Gastrocnemius medialis (tissue), 4 donors: Measurements from ENCODE around the gene STK17B. TPM values are rescaled to one million over a fixed set of nuclear protein-coding genes. Genes with fewer than 3 reads are reported as not detected.
A peak's percentile ranks its signal among the peaks of the same experiment; 100 is the strongest.

Experiments used
- ATAC-seq, 2 donors: fragments of 150-250 bp; one replicate each; pipeline ENCODE4 v1.9.1; 2016
- DNase-seq, 2 donors: peaks; one replicate each; pipeline ENCODE4 v3.0.0-alpha.2; 2019
- H3K27ac ChIP-seq, 4 donors: fragments of 200-600 bp; sonication (generic); 1 replicate in 1 of 4; 2 replicates in 3 of 4; pipeline ENCODE4 v1.5.1; 2016 to 2018; ENCODE audit warnings: mild to moderate bottlenecking in 2 of 4, moderate library complexity in 1 of 4
- H3K27me3 ChIP-seq, 3 donors: fragments of 200-600 bp; sonication (generic) in 2 of 3; 1 replicate in 1 of 3; 2 replicates in 2 of 3; pipeline versions ENCODE4 v1.5.1 to v1.6.0; 2016 to 2019; ENCODE audit warnings: mild to moderate bottlenecking in 1 of 3, moderate library complexity in 1 of 3
- H3K36me3 ChIP-seq, 2 donors: fragments of 200-600 bp; sonication (generic) in 1 of 2; one replicate each; pipeline ENCODE4 v1.5.1; 2017 to 2018
- H3K4me1 ChIP-seq, 2 donors: fragments of 200-600 bp; sonication (generic) in 1 of 2; one replicate each; pipeline ENCODE4 v1.5.1; 2016 to 2017; ENCODE audit warnings: mild to moderate bottlenecking in 2 of 2
- H3K4me3 ChIP-seq, 4 donors: fragments of 200-600 bp; sonication (generic) in 3 of 4; 1 replicate in 1 of 4; 2 replicates in 3 of 4; pipeline ENCODE4 v1.5.1; 2016 to 2019; ENCODE audit warnings: mild to moderate bottlenecking in 2 of 4
- H3K9me3 ChIP-seq, 3 donors: fragments of 200-600 bp; sonication (generic) in 2 of 3; 1 replicate in 1 of 3; 2 replicates in 2 of 3; pipeline ENCODE4 v1.5.1; 2016 to 2019
- POLR2A ChIP-seq, 2 donors: fragments of 450-650 bp; IDR thresholded peaks; one replicate each; pipeline ENCODE4 v1.6.1; 2017; ENCODE audit warnings: antibody characterized with exemption in 2 of 2, mild to moderate bottlenecking in 2 of 2, moderate library complexity in 2 of 2
- in situ Hi-C, 4 donors: fragments of 200-750 bp; cut with MboI; loops; one replicate each; pipeline versions ENCODE4 v1.15.0 to v1.8.0; 2017; ENCODE audit warnings: low sequenced_read_pairs in 4 of 4
- intact Hi-C: fragments of 100-400 bp; cut with DNase I; formaldehyde crosslinking; loops from one replicate; pipeline ENCODE4 v1.15.1; 2023; ENCODE audit warnings: low total_unique reads
- total RNA-seq, 4 donors: library from RNA; depleted of rRNA; stranded (reverse); fragments of >200 nt; gene quantifications; one replicate each; pipeline versions ENCODE4 v1.1.0 to v1.2.3, GENCODE V29; 2016
- TF ChIP-seq, protein P1 (sequence below), 5 experiments: fragments of 450-650 bp in 3 of 5; fragments of 200-600 bp in 2 of 5; sonication (generic) in 2 of 5; IDR thresholded peaks in 4 of 5; conservative IDR thresholded peaks in 1 of 5; 1 replicate in 4 of 5; 2 replicates in 1 of 5; pipeline ENCODE4 v1.5.1; 2016 to 2019; ENCODE audit warnings: antibody characterized with exemption in 5 of 5, mild to moderate bottlenecking in 3 of 5, moderate library complexity in 3 of 5

The STK17B gene
- total RNA-seq, 4 donors from 2014 or later = 4.4 to 11.5 (median 8.8) TPM

DNA sequence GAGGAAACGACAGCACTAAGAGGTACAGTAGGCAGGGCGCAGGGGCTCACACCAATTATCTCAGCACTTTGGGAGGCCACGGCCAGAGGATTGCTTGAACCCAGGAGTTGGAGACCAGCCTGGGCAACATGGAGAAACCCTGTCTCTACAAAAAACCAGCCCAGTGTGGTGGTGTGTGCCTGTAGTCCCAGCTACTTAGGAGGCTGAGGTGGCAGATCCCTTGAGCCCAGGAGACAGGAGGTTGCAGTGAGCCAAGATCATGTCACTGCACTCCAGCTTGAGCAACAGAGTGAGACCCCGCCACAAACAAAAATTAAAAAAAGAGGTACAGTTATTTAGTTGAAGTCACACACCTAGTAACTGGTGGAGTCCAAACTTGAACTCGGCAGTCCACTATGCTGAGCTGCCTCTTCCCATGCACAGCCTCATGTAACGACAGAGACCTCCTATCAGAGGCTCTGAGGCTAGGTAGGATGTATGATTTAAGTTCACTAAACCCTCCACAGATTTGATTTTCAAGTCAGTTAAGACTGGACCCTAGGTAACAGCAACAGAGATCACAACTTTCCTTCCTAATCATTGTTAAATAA lies 8.7 kb downstream of the STK17B start:
- no peak overlapping the region for H3K4me3 ChIP-seq

DNA sequence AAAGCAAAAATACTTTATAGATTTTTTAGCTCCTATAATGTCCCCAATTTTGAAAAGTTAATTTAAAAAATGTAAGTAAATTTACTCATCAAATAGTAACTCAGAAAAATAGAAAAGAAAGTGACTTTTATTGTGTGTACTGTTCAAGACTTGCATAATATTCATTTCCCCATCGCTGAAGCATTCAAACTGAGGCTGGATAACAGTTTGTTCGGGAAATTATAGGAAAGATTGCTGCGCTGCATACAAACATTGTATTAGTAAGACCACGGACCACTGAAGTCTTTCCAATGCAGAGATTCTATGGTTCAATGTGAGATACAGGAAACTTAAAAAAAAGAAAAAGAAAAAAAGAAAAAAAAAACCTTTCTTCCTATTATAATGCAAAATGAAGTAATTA lies 10.4 kb downstream of the STK17B start:
- Histone ChIP-seq H3K27me3 (no peaks in the 10 kb centered on the region), H3K9me3 (no peaks in the 10 kb centered on the region), H3K36me3 (no peaks in the 10 kb centered on the region), H3K4me1 (no peaks in the 10 kb centered on the region), H3K4me3 (no peak overlapping the region), H3K27ac (no peak overlapping the region)
- TF ChIP-seq, protein P1, sequence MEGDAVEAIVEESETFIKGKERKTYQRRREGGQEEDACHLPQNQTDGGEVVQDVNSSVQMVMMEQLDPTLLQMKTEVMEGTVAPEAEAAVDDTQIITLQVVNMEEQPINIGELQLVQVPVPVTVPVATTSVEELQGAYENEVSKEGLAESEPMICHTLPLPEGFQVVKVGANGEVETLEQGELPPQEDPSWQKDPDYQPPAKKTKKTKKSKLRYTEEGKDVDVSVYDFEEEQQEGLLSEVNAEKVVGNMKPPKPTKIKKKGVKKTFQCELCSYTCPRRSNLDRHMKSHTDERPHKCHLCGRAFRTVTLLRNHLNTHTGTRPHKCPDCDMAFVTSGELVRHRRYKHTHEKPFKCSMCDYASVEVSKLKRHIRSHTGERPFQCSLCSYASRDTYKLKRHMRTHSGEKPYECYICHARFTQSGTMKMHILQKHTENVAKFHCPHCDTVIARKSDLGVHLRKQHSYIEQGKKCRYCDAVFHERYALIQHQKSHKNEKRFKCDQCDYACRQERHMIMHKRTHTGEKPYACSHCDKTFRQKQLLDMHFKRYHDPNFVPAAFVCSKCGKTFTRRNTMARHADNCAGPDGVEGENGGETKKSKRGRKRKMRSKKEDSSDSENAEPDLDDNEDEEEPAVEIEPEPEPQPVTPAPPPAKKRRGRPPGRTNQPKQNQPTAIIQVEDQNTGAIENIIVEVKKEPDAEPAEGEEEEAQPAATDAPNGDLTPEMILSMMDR (IDR thresholded peaks at IDR 0.05 in 4 of 5, conservative IDR thresholded peaks at IDR 0.05 in 1 of 5) = no peak
- TF ChIP-seq POLR2A (IDR thresholded peaks at IDR 0.05) = no peak
- DNase-seq = no peak
- intact Hi-C loops (no loop called here), in situ Hi-C loops (loop anchor here in 1 of 4 donors (25.0 kb wide), 1 partner anchor 99 kb away; the partner anchor contains the start of gene DNAH7)
- ATAC-seq = no peak

More for the DNA sequence above, 8.7 kb downstream of the STK17B start:
- no peak overlapping the region for H3K27ac ChIP-seq
- intact Hi-C loops (no loop called here), in situ Hi-C loops (loop anchor here in 1 of 4 donors (25.0 kb wide), 1 partner anchor 100 kb away; the partner anchor contains the start of gene DNAH7)
- H3K9me3 ChIP-seq = no peaks in the 10 kb centered on the region
- no peaks in the 10 kb centered on the region for H3K4me1 ChIP-seq
- DNase-seq (no peak), ATAC-seq (no peak)
- TF ChIP-seq, protein P1 (IDR thresholded peaks at IDR 0.05 in 4 of 5, conservative IDR thresholded peaks at IDR 0.05 in 1 of 5) = no peak
- TF ChIP-seq POLR2A (IDR thresholded peaks at IDR 0.05) = no peak
- H3K36me3 ChIP-seq = no peaks in the 10 kb centered on the region
- H3K27me3 ChIP-seq = no peaks in the 10 kb centered on the region

DNA sequence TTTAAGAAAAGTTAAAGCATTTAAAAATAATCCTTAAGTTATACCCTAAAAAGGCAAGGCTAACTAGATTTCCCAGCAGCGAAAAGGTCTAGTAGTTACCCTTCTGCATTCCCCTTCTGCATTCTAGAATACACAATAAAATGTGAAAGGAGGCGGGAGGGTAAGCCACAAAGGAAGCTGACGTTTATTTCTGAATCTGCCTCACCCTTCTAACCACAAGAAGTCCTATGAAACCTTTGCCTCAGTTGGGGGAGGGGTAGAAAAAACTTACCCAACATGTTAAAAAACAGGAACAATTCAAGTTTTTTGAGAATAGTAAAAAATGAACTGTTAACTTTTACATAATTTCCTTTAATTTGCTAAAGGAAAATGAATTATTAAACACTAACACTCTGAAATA lies 11.3 kb downstream of the STK17B start:
- intact Hi-C loops (no loop called here), in situ Hi-C loops (loop anchor here in 1 of 4 donors (25.0 kb wide), 1 partner anchor 98 kb away; the partner anchor contains the start of gene DNAH7)
- Histone ChIP-seq H3K36me3 (no peaks in the 10 kb centered on the region), H3K4me1 (no peaks in the 10 kb centered on the region), H3K27ac (peak overlapping the region in 1 of 4 donors; percentile 23), H3K4me3 (no peak overlapping the region), H3K9me3 (no peaks in the 10 kb centered on the region), H3K27me3 (no peaks in the 10 kb centered on the region)
- TF ChIP-seq POLR2A (IDR thresholded peaks at IDR 0.05) = no peak
- TF ChIP-seq, protein P1 (IDR thresholded peaks at IDR 0.05 in 4 of 5, conservative IDR thresholded peaks at IDR 0.05 in 1 of 5) = no peak
- DNase-seq (peak in 1 of 2 donors; percentile 19), ATAC-seq (no peak)

DNA sequence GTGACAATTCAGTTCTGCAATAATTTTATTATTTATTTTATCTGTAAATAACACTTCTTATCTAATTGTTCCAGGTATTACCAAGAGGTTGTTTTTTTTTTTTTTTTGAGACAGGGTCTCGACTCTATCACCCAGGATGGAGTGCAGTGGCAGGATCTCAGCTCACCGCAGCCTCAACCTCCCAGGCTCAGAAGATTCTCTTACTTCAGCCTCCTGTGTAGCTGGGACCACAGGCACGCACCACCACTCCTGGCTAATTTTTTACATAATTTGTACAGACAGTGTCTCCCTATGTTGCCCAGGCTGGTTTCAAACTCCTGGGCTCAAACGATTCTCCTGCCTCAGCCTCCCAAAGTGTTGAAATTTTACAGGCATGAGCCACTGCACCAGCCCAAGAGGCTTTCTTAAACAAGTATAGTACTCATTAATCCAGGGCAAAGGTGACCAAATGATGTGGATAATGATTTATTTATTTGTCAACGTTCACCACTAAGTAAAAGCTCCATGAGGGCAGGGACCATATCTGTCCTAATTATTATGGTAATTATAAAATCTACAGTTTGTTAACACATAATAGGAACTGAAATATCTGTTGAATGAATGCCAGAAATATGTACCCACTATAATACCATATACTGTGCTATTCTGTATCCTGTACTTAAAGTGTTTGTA lies 12.0 kb downstream of the STK17B start:
- ATAC-seq = no peak
- no peak overlapping the region for H3K27ac ChIP-seq
- TF ChIP-seq, protein P1 (IDR thresholded peaks at IDR 0.05 in 4 of 5, conservative IDR thresholded peaks at IDR 0.05 in 1 of 5) = no peak
- TF ChIP-seq POLR2A (IDR thresholded peaks at IDR 0.05) = no peak
- H3K27me3 ChIP-seq = no peaks in the 10 kb centered on the region
- H3K4me1 ChIP-seq = no peaks in the 10 kb centered on the region
- DNase-seq = no peak
- in situ Hi-C loops (loop anchor here in 1 of 4 donors (25.0 kb wide), 1 partner anchor 97 kb away; the partner anchor contains the start of gene DNAH7), intact Hi-C loops (no loop called here)
- no peak overlapping the region for H3K4me3 ChIP-seq
- no peaks in the 10 kb centered on the region for H3K9me3 ChIP-seq
- no peaks in the 10 kb centered on the region for H3K36me3 ChIP-seq
